ENCODE results near the gene AXIN1.

GRCh38 chr16:247027-247426 lies 105.5 kb downstream of the AXIN1 start:
- TF ChIP-seq, protein P1, sequence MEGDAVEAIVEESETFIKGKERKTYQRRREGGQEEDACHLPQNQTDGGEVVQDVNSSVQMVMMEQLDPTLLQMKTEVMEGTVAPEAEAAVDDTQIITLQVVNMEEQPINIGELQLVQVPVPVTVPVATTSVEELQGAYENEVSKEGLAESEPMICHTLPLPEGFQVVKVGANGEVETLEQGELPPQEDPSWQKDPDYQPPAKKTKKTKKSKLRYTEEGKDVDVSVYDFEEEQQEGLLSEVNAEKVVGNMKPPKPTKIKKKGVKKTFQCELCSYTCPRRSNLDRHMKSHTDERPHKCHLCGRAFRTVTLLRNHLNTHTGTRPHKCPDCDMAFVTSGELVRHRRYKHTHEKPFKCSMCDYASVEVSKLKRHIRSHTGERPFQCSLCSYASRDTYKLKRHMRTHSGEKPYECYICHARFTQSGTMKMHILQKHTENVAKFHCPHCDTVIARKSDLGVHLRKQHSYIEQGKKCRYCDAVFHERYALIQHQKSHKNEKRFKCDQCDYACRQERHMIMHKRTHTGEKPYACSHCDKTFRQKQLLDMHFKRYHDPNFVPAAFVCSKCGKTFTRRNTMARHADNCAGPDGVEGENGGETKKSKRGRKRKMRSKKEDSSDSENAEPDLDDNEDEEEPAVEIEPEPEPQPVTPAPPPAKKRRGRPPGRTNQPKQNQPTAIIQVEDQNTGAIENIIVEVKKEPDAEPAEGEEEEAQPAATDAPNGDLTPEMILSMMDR (IDR thresholded peaks at IDR 0.05; ENCODE audit: control extremely low read depth in 1 of 3, insufficient read depth in 1 of 3, low read depth in 1 of 3, low read length in 3 of 3), result no peak
- TF ChIP-seq HDAC2 (IDR thresholded peaks at IDR 0.05; ENCODE audit: borderline replicate concordance in 1 of 2, low read depth in 2 of 2, low read length in 2 of 2) (no peak), EP300 (IDR thresholded peaks at IDR 0.05; ENCODE audit: borderline replicate concordance in 1 of 2, low read depth in 2 of 2, low read length in 2 of 2) (no peak), NRF1 (IDR thresholded peaks at IDR 0.05; ENCODE audit: low read depth, low read length) (no peak), TCF12 (IDR thresholded peaks at IDR 0.05; ENCODE audit: low read depth, low read length) (no peak), RAD21 (IDR thresholded peaks at IDR 0.05 in 1 of 2, conservative IDR thresholded peaks at IDR 0.05 in 1 of 2; ENCODE audit: low read depth in 2 of 2, low read length in 2 of 2) (no peak), MAFK (IDR thresholded peaks at IDR 0.05; ENCODE audit: low read depth, low read length) (no peak), CHD2 (IDR thresholded peaks at IDR 0.05; ENCODE audit: low read length) (no peak)
